Liver (tissue), 9 donors: ENCODE data around the gene ASIC4. TPM values are rescaled to one million over a fixed set of nuclear protein-coding genes. Genes with fewer than 3 reads are reported as not detected.

Experiments used
- DNase-seq: peaks from one replicate; pipeline ENCODE4 v3.0.0-alpha.2; 2017; ENCODE audit warnings: low spot score
- H3K27ac ChIP-seq, 2 donors: one replicate each; pipeline ENCODE4 v1.7.0; 2013; ENCODE audit warnings: inconsistent platforms in 2 of 2, low read length in 2 of 2, control low read depth in 1 of 2, low read depth in 1 of 2, mild to moderate bottlenecking in 1 of 2
- H3K27me3 ChIP-seq, 4 donors: one replicate each; pipeline versions ENCODE4 v1.6.1 to v1.7.0; 2013; ENCODE audit warnings: low read length in 3 of 4, inconsistent platforms in 1 of 4, mild to moderate bottlenecking in 1 of 4, moderate library complexity in 1 of 4; ENCODE audit not compliant: control insufficient read depth in 4 of 4, insufficient read depth in 4 of 4
- H3K36me3 ChIP-seq, 4 donors: one replicate each; pipeline versions ENCODE4 v1.6.1 to v1.7.0; 2013; ENCODE audit warnings: low read length in 3 of 4, mild to moderate bottlenecking in 3 of 4, low read depth in 1 of 4, moderate library complexity in 1 of 4; ENCODE audit not compliant: control insufficient read depth in 4 of 4, insufficient read depth in 3 of 4
- H3K4me1 ChIP-seq, 4 donors: one replicate each; pipeline versions ENCODE4 v1.6.1 to v1.7.0; 2013; ENCODE audit warnings: low read length in 3 of 4, mild to moderate bottlenecking in 3 of 4, moderate library complexity in 1 of 4; ENCODE audit not compliant: control insufficient read depth in 4 of 4, insufficient read depth in 4 of 4
- H3K4me3 ChIP-seq, 3 donors: one replicate each; pipeline versions ENCODE4 v1.6.1 to v1.7.0; 2013; ENCODE audit warnings: low read length in 3 of 3, control low read depth in 1 of 3, low read depth in 1 of 3, mild to moderate bottlenecking in 1 of 3
- H3K9ac ChIP-seq, 2 donors: one replicate each; pipeline ENCODE4 v1.7.0; 2013; ENCODE audit warnings: low read length in 2 of 2, mild to moderate bottlenecking in 2 of 2, moderate library complexity in 2 of 2, control low read depth in 1 of 2, low read depth in 1 of 2
- H3K9me3 ChIP-seq, 4 donors: one replicate each; pipeline versions ENCODE4 v1.6.1 to v1.7.0; 2013; ENCODE audit warnings: low read length in 3 of 4; ENCODE audit not compliant: control insufficient read depth in 4 of 4
- EGR1 ChIP-seq, 2 donors: IDR thresholded peaks; 2 replicates each; pipeline ENCODE4 v1.6.1; 2016 to 2018; ENCODE audit warnings: antibody characterized with exemption in 2 of 2, low read depth in 2 of 2
- FOXA1 ChIP-seq: IDR thresholded peaks from 2 replicates; pipeline ENCODE4 v1.6.1; 2016; ENCODE audit warnings: antibody characterized with exemption
- FOXA2 ChIP-seq: IDR thresholded peaks from 2 replicates; pipeline ENCODE4 v1.6.1; 2016; ENCODE audit warnings: antibody characterized with exemption
- GABPA ChIP-seq, 2 donors: IDR thresholded peaks in 1 of 2; conservative IDR thresholded peaks in 1 of 2; 2 replicates each; pipeline ENCODE4 v1.6.1; 2016; ENCODE audit warnings: antibody characterized with exemption in 2 of 2, mild to moderate bottlenecking in 1 of 2, moderate library complexity in 1 of 2
- JUND ChIP-seq, 2 donors: IDR thresholded peaks; 2 replicates each; pipeline ENCODE4 v1.6.1; 2016; ENCODE audit warnings: antibody characterized with exemption in 2 of 2
- RAD21 ChIP-seq, 2 donors: IDR thresholded peaks; 2 replicates each; pipeline ENCODE4 v1.6.1; 2016; ENCODE audit warnings: antibody characterized with exemption in 2 of 2, mild to moderate bottlenecking in 2 of 2
- RXRA ChIP-seq, 2 donors: IDR thresholded peaks; 2 replicates each; pipeline ENCODE4 v1.6.1; 2017 to 2018; ENCODE audit warnings: antibody characterized with exemption in 2 of 2, mild to moderate bottlenecking in 1 of 2
- SP1 ChIP-seq: IDR thresholded peaks from 2 replicates; pipeline ENCODE4 v1.6.1; 2018; ENCODE audit warnings: antibody characterized with exemption, mild to moderate bottlenecking
- TAF1 ChIP-seq: conservative IDR thresholded peaks from 2 replicates; pipeline ENCODE4 v1.6.1; 2016; ENCODE audit warnings: antibody characterized with exemption, mild to moderate bottlenecking
- YY1 ChIP-seq: IDR thresholded peaks from 2 replicates; pipeline ENCODE4 v1.6.1; 2016; ENCODE audit warnings: antibody characterized with exemption, mild to moderate bottlenecking
- WGBS: extraction: QIAGEN DNeasy Blood & Tissue Kit; methylation state at CpG from one replicate; pipeline ENCODE4 v1.1.7; 2013; 5-methylcytosine and 5-hydroxymethylcytosine counted together
- polyA plus RNA-seq, 2 donors: library from polyadenylated mRNA; stranded (reverse) in 1 of 2; unstranded in 1 of 2; fragments of 200-250 nt in 1 of 2; fragments of >200 nt in 1 of 2; fragmentation: Nextera tagmentation in 1 of 2; extraction: Ambion mirVana in 1 of 2; gene quantifications; one replicate each; pipeline versions ENCODE4 v1.2.1 to v1.2.3, GENCODE V29; 2013 to 2015
- total RNA-seq, 2 donors: library from RNA; depleted of rRNA; stranded (reverse); fragments of >200 nt; gene quantifications; one replicate each; pipeline ENCODE4 v1.2.3, GENCODE V29; 2014
- TF ChIP-seq, protein P1 (sequence below): fragments of 150-350 bp; IDR thresholded peaks from 2 replicates; pipeline ENCODE4 v1.5.1; 2017; ENCODE audit warnings: improper control_type of control experiment, low read depth, low read length; ENCODE audit not compliant: missing input control
- TF ChIP-seq, protein P2 (sequence below): IDR thresholded peaks from 2 replicates; pipeline ENCODE4 v1.6.1; 2016; ENCODE audit warnings: antibody characterized with exemption
- TF ChIP-seq, protein P3 (sequence below): IDR thresholded peaks from 2 replicates; pipeline ENCODE4 v1.6.1; 2016; ENCODE audit warnings: antibody characterized with exemption
- TF ChIP-seq, protein P4 (sequence below): IDR thresholded peaks from 2 replicates; pipeline ENCODE4 v1.6.1; 2016; ENCODE audit warnings: antibody characterized with exemption, mild to moderate bottlenecking
- donor health status: healthy.
- donor health status: healthy.
- donor health status: healthy.
- donor health status: healthy.
- donor health status: healthy.

Gene ASIC4
- total and polyA plus RNA-seq, 4 donors = 0.08 to 1.5 TPM; not detected in 2

DNA sequence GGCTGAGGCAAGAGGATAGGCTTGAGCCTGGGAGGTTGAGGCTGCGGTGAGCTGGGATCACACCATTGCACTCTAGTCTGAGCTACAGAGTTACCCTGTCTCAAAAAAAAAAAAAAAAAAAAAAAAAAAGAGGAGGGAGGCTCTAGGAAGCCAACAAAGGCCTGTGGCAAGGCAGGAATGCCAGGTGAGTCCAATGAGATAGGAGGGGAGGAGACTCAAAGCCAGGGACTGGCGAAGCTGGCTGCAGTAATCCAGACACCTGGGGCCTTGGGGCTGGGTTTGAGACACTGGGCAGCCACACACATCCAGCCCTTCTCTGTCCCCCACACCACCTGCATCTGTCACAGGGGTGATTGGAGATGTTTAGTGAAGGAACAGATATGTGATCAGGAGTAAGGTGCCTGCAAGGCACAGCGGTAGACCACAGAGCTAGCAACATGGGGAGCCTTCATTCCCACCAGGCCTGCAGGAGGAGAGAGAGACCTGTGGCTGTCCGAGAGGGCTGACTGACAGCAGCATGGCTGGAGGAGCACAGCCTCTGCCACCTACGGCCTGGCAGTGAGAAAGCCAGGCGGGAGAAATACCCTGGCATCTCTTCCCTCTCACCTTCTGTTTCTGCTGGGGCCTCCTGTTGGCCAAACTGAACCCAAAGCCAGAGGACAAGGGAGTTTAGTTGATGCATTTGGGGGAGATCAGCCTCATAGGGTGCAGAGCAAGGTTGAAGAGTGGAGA lies 19.8 kb downstream of the ASIC4 start:
- WGBS = 80% methylated on average over 6 of the region's 6 CpGs
- Histone ChIP-seq H3K36me3 (peaks cover 0 to 3% (median under 1%) of the 10 kb centered on the region in 4 donors), H3K27ac (no peak overlapping the region), H3K9ac (no peak overlapping the region), H3K27me3 (peaks cover 0 to 4% (median 3%) of the 10 kb centered on the region in 4 donors), H3K9me3 (no peaks in the 10 kb centered on the region), H3K4me1 (no peaks in the 10 kb centered on the region), H3K4me3 (no peak overlapping the region)
- no peak for DNase-seq
- no peak for TF ChIP-seq JUND (IDR thresholded peaks at IDR 0.05)
- TF ChIP-seq, protein P1, sequence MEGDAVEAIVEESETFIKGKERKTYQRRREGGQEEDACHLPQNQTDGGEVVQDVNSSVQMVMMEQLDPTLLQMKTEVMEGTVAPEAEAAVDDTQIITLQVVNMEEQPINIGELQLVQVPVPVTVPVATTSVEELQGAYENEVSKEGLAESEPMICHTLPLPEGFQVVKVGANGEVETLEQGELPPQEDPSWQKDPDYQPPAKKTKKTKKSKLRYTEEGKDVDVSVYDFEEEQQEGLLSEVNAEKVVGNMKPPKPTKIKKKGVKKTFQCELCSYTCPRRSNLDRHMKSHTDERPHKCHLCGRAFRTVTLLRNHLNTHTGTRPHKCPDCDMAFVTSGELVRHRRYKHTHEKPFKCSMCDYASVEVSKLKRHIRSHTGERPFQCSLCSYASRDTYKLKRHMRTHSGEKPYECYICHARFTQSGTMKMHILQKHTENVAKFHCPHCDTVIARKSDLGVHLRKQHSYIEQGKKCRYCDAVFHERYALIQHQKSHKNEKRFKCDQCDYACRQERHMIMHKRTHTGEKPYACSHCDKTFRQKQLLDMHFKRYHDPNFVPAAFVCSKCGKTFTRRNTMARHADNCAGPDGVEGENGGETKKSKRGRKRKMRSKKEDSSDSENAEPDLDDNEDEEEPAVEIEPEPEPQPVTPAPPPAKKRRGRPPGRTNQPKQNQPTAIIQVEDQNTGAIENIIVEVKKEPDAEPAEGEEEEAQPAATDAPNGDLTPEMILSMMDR = no peak
- TF ChIP-seq RXRA (IDR thresholded peaks at IDR 0.05) = no peak
- TF ChIP-seq, protein P2, sequence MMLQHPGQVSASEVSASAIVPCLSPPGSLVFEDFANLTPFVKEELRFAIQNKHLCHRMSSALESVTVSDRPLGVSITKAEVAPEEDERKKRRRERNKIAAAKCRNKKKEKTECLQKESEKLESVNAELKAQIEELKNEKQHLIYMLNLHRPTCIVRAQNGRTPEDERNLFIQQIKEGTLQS = no peak
- TF ChIP-seq FOXA2 = no peak
- TF ChIP-seq, protein P3, sequence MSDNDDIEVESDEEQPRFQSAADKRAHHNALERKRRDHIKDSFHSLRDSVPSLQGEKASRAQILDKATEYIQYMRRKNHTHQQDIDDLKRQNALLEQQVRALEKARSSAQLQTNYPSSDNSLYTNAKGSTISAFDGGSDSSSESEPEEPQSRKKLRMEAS = no peak
- TF ChIP-seq RAD21 (IDR thresholded peaks at IDR 0.05) = no peak
- TF ChIP-seq TAF1 = no peak
- no peak for TF ChIP-seq GABPA (IDR thresholded peaks at IDR 0.05 in 1 of 2, conservative IDR thresholded peaks at IDR 0.05 in 1 of 2)
- TF ChIP-seq EGR1 (IDR thresholded peaks at IDR 0.05; ENCODE audit: low read depth in 2 of 2) = no peak
- TF ChIP-seq, protein P4, sequence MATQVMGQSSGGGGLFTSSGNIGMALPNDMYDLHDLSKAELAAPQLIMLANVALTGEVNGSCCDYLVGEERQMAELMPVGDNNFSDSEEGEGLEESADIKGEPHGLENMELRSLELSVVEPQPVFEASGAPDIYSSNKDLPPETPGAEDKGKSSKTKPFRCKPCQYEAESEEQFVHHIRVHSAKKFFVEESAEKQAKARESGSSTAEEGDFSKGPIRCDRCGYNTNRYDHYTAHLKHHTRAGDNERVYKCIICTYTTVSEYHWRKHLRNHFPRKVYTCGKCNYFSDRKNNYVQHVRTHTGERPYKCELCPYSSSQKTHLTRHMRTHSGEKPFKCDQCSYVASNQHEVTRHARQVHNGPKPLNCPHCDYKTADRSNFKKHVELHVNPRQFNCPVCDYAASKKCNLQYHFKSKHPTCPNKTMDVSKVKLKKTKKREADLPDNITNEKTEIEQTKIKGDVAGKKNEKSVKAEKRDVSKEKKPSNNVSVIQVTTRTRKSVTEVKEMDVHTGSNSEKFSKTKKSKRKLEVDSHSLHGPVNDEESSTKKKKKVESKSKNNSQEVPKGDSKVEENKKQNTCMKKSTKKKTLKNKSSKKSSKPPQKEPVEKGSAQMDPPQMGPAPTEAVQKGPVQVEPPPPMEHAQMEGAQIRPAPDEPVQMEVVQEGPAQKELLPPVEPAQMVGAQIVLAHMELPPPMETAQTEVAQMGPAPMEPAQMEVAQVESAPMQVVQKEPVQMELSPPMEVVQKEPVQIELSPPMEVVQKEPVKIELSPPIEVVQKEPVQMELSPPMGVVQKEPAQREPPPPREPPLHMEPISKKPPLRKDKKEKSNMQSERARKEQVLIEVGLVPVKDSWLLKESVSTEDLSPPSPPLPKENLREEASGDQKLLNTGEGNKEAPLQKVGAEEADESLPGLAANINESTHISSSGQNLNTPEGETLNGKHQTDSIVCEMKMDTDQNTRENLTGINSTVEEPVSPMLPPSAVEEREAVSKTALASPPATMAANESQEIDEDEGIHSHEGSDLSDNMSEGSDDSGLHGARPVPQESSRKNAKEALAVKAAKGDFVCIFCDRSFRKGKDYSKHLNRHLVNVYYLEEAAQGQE = no peak
- no peak for TF ChIP-seq SP1
- no peak for TF ChIP-seq FOXA1

DNA sequence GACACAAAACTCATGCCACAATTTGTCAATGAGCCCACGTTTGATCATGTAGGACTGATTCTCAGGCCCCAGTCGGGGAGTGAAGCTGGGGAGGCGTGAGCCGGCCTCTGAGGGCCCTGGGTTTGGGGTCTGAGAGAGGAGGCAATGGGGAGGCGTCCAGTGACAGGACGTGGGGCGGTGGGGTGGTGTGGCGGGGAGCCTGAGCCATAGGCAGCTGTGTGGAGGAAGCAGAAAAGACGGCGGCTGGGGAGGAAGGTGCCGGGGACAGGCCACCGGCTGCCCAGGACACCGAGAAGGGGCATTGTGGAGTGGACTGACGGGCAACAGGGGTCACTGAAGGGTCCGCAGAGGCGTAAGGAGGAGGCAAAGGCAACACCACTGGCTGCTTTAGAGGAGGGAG lies 22.1 kb downstream of the ASIC4 start:
- H3K27ac ChIP-seq = no peak overlapping the region
- H3K36me3 ChIP-seq = peaks cover 4 to 24% (median 11%) of the 10 kb centered on the region in 4 donors
- WGBS = 76% methylated on average over 16 of the region's 16 CpGs
- H3K27me3 ChIP-seq = no peaks in the 10 kb centered on the region
- no peak for TF ChIP-seq RAD21 (IDR thresholded peaks at IDR 0.05)
- TF ChIP-seq SP1 = no peak
- TF ChIP-seq YY1 = no peak
- no peak for TF ChIP-seq GABPA (IDR thresholded peaks at IDR 0.05 in 1 of 2, conservative IDR thresholded peaks at IDR 0.05 in 1 of 2)
- TF ChIP-seq, protein P2 = no peak
- TF ChIP-seq, protein P3 = no peak
- TF ChIP-seq RXRA (IDR thresholded peaks at IDR 0.05) = no peak
- no peak for TF ChIP-seq FOXA2
- peaks cover 0 to 2% (median under 1%) of the 10 kb centered on the region in 4 donors for H3K4me1 ChIP-seq
- H3K9ac ChIP-seq = no peak overlapping the region
- no peak overlapping the region for H3K4me3 ChIP-seq
- DNase-seq = no peak
- no peaks in the 10 kb centered on the region for H3K9me3 ChIP-seq
